Thyroid gland (tissue), 4 donors: ENCODE measurements around the gene THAP7.

Experiments
- CTCF ChIP-seq, 6 experiments: fragments of 200-600 bp in 3 of 6; fragments of 450-650 bp in 3 of 6; sonication (generic) in 3 of 6; IDR thresholded peaks; one replicate each; pipeline ENCODE4 v1.5.1; 2016 to 2019; ENCODE audit warnings: antibody characterized with exemption in 6 of 6, mild to moderate bottlenecking in 2 of 6, inconsistent platforms in 1 of 6, moderate library complexity in 1 of 6
- POLR2A ChIP-seq, 2 donors: fragments of 450-650 bp; IDR thresholded peaks; one replicate each; pipeline ENCODE4 v1.6.1; 2017; ENCODE audit warnings: antibody characterized with exemption in 2 of 2, mild to moderate bottlenecking in 2 of 2, moderate library complexity in 1 of 2

- TF ChIP-seq CTCF (IDR thresholded peaks at IDR 0.05) (no peak), POLR2A (IDR thresholded peaks at IDR 0.05) (no peak)
Measured at GRCh38 chr22:21042978-21043859, 41.3 kb upstream of the THAP7 start.
